ENCODE data around the gene DYRK1A. TPM values are rescaled to one million over a fixed set of nuclear protein-coding genes. Genes with fewer than 3 reads are reported as not detected.

The DYRK1A gene
- total RNA-seq, 1 donor from 2014 or later, result 64.6 TPM

DNA sequence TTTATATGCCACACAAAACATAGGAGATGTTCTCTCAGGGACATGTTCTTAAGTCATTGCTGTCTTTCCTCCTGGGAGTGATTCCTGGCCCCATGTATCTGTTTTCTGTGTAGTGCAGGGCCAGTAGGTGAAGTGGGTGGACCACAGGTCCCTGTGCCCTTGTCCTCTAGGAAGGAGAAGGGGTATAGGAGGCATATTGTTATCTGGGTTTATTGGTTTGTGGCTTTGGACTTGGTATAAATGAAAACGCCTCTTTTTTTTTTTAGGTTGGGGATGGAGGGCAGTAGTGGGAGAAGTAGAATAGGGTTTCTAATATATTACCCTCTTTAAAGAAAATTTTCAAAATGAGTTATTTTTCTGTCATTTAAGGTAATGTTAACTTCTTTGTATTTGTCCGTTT, 29.4 kb downstream of the DYRK1A start:
- Histone ChIP-seq H3K4me3 (no peak overlapping the region), H3K27me3 (ENCODE audit: low read depth) (no peaks in the 10 kb centered on the region), H3K27ac (replicated peaks) (no peak overlapping the region), H3K4me1 (peaks cover 99% of the 10 kb centered on the region), H3K9me3 (replicated peaks) (no peaks in the 10 kb centered on the region), H3K36me3 (no peaks in the 10 kb centered on the region)
- intact Hi-C loops (cut with micrococcal nuclease), result no loop called here
- TF ChIP-seq, protein P1, sequence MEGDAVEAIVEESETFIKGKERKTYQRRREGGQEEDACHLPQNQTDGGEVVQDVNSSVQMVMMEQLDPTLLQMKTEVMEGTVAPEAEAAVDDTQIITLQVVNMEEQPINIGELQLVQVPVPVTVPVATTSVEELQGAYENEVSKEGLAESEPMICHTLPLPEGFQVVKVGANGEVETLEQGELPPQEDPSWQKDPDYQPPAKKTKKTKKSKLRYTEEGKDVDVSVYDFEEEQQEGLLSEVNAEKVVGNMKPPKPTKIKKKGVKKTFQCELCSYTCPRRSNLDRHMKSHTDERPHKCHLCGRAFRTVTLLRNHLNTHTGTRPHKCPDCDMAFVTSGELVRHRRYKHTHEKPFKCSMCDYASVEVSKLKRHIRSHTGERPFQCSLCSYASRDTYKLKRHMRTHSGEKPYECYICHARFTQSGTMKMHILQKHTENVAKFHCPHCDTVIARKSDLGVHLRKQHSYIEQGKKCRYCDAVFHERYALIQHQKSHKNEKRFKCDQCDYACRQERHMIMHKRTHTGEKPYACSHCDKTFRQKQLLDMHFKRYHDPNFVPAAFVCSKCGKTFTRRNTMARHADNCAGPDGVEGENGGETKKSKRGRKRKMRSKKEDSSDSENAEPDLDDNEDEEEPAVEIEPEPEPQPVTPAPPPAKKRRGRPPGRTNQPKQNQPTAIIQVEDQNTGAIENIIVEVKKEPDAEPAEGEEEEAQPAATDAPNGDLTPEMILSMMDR (IDR thresholded peaks at IDR 0.05; ENCODE audit: borderline replicate concordance), result no peak
- DNase-seq, result no peak

DNA sequence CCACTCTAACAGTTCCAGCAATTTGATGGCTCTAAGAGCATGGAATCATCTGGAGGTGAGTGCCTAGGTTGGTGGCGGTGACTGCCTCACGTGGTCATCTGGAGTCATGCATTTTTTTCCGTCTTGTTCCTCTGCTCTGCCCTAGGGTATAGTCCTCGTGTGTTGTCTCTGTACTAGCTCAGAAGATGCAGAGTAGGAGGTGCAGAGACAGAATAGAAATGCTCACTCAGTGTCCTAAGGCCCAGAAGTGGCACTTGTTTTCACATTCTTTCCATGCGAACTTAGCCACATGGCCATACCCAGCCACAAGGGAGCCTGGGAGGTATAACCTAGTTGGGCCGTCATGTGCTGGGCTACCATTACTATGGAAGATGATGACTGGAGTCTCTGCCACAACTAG, 30.3 kb downstream of the DYRK1A start:
- Histone ChIP-seq H3K9me3 (replicated peaks) (peaks cover 4% of the 10 kb centered on the region), H3K4me1 (peaks cover 94% of the 10 kb centered on the region), H3K36me3 (no peaks in the 10 kb centered on the region), H3K27me3 (ENCODE audit: low read depth) (no peaks in the 10 kb centered on the region), H3K27ac (replicated peaks) (no peak overlapping the region), H3K4me3 (no peak overlapping the region)
- DNase-seq, result no peak
- intact Hi-C loops (cut with micrococcal nuclease), result no loop called here
- TF ChIP-seq, protein P1 (IDR thresholded peaks at IDR 0.05; ENCODE audit: borderline replicate concordance), result no peak

DNA sequence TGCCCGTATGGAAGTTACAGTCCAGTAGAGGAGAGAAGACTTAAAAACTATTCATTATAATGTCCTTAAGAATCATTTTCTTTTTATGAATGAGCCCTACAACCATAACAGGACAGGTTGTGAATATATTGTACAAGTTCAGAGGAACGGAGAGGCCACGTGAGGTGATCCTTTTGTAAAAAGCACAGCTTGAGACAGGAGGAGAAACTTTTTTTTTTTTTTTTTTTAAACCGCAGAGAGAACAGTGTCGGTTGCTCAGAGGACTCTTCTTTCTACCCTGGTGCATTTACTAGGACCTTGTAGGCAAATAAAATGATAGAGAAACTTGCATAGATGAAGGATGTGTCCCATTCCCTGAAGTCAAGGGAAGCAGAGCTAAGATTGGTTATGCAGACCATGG, 32.1 kb downstream of the DYRK1A start:
- H3K27ac ChIP-seq (replicated peaks), result no peak overlapping the region
- H3K4me3 ChIP-seq, result no peak overlapping the region
- intact Hi-C loops (cut with micrococcal nuclease), result no loop called here

DNA sequence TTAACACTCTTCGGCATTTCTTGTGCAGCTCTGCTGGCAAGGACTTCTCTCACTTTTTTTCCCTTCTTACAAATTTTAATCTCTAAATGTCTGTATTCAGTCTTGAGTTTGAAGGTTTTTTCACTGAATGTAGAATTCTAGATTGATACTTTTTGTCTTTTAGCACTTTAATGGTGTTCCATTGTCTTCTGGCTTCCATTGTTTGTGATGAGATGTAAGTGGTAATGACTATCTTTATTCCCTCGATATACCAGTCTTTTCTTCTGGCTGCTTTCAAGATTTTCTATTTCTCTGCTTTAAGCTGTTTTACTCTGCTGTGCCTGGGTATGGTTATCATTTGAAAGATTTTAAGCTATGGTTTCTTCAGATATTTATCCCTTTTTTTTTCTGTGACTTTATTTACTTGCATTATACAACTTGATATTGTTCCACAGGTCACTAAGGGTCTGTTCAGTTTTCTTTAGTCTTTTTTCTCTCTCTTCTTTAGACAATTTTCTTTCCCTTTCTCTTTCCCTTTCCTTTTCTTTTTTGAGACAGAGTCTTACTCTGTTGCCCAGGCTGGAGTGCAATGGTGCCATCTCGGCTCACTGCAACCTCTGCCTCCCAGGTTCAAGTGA, 35.8 kb downstream of the DYRK1A start:
- TF ChIP-seq, protein P1 (IDR thresholded peaks at IDR 0.05; ENCODE audit: borderline replicate concordance), result no peak
- peaks cover 81% of the 10 kb centered on the region for H3K4me1 ChIP-seq
- H3K9me3 ChIP-seq (replicated peaks), result peaks cover 14% of the 10 kb centered on the region
- DNase-seq, result no peak
- no peak overlapping the region for H3K27ac ChIP-seq (replicated peaks)
- intact Hi-C loops (cut with micrococcal nuclease), result no loop called here
- H3K4me3 ChIP-seq, result no peak overlapping the region
- H3K36me3 ChIP-seq, result no peaks in the 10 kb centered on the region
- no peaks in the 10 kb centered on the region for H3K27me3 ChIP-seq (ENCODE audit: low read depth)

More for the DNA sequence above, 32.1 kb downstream of the DYRK1A start:
- no peak for DNase-seq
- Histone ChIP-seq H3K36me3 (no peaks in the 10 kb centered on the region), H3K27me3 (ENCODE audit: low read depth) (no peaks in the 10 kb centered on the region), H3K9me3 (replicated peaks) (peaks cover 14% of the 10 kb centered on the region), H3K4me1 (peaks cover 81% of the 10 kb centered on the region)
- TF ChIP-seq, protein P1 (IDR thresholded peaks at IDR 0.05; ENCODE audit: borderline replicate concordance), result no peak

DNA sequence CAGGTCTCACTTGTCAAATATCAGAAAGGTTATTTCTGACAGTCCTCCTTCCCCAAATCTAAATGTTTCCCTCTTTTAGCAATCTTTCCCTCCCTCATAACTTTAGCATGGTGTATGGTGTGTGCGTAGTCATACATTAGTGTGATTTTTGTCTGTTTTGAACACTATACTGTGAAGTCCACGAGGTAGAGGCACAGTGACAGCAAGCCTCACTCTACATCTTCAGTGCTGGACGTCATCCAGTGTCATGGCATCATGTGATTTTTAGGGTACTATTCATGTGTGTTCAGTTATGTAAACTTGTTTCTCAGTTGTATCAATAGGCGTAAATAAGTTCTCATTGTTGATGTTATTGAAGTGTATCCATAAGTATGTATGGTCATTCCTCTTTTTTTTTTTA, 39.1 kb downstream of the DYRK1A start:
- TF ChIP-seq, protein P1 (IDR thresholded peaks at IDR 0.05; ENCODE audit: borderline replicate concordance), result no peak
- Histone ChIP-seq H3K27ac (replicated peaks) (no peak overlapping the region), H3K27me3 (ENCODE audit: low read depth) (no peaks in the 10 kb centered on the region), H3K4me3 (no peak overlapping the region), H3K4me1 (peaks cover 80% of the 10 kb centered on the region), H3K9me3 (replicated peaks) (peaks cover 14% of the 10 kb centered on the region), H3K36me3 (no peaks in the 10 kb centered on the region)
- no peak for DNase-seq
- intact Hi-C loops (cut with micrococcal nuclease), result no loop called here

Measured in left ventricle myocardium inferior (tissue), 1 donor.